A549 treated with RU486 at 1 μM for 4 hours (cell line): Measurements from ENCODE around the gene FTMT. TPM values are rescaled to one million over a fixed set of nuclear protein-coding genes. Genes with fewer than 3 reads are reported as not detected.

Source experiments
- total RNA-seq: library from RNA; stranded (reverse); fragments of 200-300 nt; extraction: Qiagen RNA extraction; gene quantifications from 5 replicates; pipeline ENCODE4 v1.2.3, GENCODE V29; 2022; ENCODE audit warnings: low read depth

The FTMT gene
- total RNA-seq: not detected in 5 replicates

GRCh38 chr5:121851643-121852574 lies at the start of gene FTMT:
Gene FTMT (plus strand): TSS chr5:121851882. CDS start chr5:121851964, 82 bp downstream.

Other genes with a start within 250 kb of the FTMT start
- 6.6 to 14.2 TPM (median 11.4 TPM) in 5 replicates for gene SRFBP1, start 110.1 kb downstream of the FTMT start, total RNA-seq
- 0.95 to 2.0 TPM (median 1.2 TPM) in 5 replicates for gene LOX, start 226.4 kb downstream of the FTMT start, total RNA-seq